HuH-7.5 (cell line): ENCODE data around the gene XRCC4.

Source experiments
- DNase-seq: peaks from one replicate; pipeline ENCODE4 v3.0.0; 2011; ENCODE audit warnings: low spot score

XRCC4 gene

DNA sequence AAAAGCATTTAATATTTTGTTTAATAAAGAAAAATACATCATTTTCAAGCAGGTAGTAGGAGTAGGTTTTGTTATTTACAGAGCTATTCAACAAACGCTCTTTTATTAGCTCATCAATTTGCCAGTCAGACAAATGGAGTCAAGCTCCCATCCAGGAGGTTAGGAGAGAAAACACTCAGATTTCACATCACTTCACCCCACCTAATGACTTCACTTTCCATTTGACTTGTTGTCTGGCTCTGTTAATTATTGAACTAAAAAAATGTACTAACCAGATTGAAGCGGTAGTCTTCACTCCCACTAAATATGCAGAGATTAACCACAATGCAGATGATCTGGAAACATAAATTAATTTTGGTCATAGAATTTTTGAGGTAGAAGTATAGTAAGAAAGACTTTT, 200.6 kb downstream of the XRCC4 start:
- peak; percentile 6 for DNase-seq

DNA sequence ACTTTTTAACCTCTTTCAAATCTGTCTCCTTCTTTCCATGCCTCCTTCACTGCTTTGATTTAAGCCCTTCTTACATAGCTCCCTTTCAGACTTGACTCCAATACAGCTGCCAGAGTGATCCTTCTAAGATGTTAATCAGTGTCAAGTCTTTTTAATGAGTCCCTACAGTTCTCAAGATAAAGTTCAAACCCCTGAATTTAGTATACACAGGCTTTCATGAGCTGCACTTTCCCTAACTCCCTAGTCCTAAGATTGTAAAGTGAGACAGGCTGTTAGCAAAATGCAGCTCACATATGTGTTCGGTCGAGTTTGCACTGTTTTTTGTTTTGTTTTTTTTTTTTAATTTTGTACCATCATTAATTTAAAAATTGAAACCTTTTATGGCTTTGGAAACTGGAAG, 203.8 kb downstream of the XRCC4 start:
- no peak for DNase-seq

DNA sequence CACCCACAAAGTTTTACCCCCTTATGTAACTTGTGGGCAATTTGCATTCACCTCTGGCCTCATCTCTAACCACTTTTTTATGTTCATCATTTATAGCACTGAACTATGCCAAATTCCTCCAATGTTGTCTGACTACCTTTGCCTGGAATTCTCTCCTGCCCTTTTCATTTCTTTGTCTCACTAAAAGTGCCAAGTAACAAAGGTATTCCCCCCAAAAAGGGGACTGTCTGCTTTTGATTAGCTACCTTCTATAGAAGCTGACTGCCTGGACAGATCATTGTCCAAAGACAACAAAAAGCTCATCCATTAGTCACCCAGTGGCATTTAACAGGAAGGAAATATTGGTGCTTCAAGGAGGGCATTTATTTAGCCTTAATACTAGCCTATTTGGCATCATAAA, 204.3 kb downstream of the XRCC4 start:
- DNase-seq = no peak

DNA sequence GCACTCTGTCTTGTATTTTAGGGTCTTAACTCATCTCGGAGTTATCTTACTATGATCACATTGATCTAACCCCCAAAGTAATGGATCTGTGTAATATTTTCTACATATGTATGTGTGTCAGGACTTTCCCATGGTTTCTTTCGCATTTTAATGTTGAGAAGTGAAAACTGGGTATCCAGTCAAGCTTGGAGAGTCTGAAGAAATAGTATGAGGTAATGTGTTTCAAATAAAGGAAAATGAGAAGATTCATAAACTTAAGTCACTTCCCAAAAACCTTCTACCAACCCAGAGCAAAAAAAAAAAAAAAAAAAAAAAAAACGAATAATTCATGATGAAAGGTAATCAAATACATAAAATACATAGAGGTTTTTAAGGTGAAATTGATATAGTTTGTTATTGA, 206.4 kb downstream of the XRCC4 start:
- DNase-seq = no peak

DNA sequence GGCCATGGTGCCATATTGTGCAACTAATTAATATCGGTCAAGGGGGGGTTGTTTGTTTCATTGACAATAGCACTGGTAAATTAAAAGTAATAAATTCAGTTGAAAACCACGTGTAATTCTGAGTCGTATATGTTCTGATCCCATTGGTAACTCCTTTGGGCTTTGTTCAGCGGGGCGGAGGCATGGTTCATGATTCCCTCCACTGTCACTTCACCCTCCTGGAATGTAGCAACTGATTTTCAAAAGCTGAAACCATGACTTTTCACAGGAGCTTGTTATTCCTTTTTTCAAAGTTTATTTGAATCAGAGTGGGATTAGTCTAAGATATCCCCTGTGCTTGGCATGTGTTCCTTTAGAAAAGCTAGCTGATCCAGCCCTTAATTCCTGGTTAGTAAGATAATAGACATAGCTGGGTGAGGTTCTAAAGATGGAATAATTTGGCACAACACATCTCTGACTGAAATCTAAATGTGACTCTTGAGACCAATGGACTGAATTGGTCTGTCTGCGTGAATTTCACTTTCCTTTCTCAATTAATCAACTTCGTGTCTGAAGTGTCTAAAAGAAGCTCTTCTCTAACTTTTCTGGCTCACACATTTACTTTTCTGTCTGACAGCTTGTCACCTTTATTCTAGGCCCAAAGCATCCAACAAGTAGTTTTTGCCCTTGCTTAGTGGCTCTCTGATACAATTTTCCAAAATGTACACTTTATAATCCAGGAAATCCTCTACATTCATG, 208.5 kb downstream of the XRCC4 start:
- DNase-seq = no peak

DNA sequence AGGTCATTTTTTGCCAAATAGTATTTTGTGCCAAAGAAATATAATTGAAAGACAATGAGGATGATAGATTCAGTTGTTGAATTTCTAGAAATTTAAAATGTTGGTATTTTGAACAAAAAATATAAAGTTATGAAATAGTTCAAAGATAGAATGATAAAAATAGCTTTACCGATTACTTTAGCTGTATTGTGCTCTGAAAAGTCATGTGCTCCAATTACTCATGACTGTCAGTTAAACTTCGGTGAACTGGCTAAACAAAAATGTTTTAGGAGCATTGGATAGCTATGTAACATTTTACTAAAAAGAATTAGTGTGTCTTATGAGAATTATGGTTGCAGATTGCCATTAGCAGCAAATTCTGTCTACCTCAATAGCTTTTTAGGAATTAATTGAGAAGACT, 216.9 kb downstream of the XRCC4 start:
- DNase-seq = no peak

DNA sequence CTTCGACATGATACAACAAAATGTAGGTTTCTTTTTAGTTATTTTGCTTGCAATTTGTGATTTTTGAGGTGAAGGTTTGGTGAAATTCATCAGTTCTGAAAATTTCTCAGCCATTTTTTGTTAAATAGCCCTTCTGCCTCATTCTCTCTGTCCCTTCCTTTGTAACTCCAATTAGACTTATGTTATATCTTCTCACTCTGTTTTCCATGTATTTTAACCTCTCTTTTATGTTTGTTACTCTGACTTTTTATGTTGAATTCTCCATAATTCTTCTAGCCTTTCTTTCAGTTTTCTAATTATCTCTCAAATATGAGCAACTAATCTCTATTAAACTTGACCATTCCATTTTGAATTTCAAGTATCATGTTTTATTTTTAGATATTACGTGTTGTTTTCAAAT, 222.0 kb downstream of the XRCC4 start:
- no peak for DNase-seq

DNA sequence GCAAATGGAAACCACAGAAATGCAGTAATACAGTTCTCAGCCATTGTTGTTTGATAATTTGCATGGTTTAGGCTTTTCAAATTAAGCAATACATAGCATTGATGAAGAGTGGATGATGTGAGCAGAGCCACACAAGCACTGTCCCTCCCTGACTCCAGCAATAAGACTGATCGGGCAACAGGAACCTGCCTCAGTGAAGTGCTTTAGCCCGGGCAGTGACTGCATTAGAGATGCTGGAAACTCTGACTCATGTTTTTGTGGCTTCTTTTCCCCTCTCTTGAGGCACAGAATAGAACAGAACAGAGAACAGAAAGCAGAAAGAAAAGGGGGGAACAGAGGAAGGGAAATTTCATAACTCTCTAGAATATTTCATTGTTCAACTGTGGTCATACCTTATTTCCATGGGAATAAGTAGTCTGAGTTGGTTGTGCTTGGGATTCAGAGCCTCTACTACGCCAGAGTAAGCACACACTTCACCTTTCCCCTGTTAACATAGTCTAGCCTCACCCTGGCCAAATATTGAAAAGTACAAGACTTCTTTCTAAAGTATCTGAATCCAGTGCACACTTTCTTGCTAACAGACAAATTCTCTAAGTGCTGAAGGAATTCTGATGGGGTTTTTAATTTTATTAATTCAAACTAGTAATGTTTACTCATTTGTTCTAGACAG, 229.4 kb downstream of the XRCC4 start:
- no peak for DNase-seq

DNA sequence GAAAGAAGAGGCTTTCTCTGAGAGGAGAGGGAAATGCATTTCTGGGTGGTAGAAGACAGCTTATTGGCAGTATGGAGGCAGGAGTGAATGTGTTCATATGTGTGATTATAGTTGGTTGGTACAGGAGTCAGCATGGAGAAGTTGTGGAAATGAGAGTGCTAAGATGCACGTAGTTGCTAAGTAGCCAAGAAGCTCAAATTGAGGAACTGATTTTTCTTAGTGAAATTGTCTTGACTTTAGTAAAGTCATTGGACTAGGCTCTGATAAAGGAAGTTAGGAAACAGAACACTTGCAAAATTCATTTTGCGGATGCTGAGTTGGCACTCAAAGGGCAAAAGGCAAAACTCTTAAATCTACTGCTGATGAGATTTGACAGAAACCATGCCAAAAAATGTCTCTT, 235.3 kb downstream of the XRCC4 start:
- no peak for DNase-seq

DNA sequence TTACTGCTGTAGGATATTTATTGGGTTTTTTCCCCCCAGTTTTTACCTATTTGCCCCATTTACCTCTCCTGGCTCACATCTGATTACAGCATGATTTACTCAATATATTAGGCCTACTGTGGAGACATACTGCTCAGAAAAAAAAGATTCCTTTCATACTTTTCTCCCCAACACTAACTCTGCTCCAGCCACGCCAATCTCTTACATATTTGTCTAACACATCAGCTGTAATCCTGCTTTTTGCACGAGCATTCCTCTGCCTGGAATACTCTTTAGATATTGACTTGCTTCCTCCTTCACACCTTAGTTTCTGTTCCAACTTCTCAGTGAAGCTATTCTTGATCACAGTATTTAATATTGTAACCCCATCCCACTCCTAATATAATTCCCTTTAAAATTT, 236.1 kb downstream of the XRCC4 start:
- no peak for DNase-seq

DNA sequence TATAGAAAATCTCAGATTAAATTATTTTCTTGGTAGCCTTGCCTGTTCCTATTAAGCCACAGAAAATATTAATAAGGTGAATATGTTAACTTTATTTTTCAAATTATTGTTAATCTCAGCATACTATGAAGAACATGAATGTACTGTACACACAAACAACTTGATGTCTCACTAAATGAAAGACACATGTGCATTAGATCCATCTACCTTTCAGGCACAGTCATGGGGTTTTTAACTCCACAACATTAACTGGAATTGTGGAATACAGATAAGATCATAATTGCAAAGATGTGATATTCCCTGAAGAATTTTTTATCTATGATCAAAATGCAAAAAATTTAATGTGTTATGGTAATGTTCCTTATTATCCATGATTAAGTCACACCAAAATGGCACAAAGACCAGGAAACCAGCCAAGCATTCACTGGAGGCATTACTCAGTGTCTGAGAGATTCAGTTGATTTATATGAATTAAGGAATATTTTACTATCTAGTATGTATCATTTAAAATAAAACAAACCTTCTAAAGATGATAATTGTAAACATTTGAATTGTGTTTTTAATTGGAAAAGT, 244.2 kb downstream of the XRCC4 start:
- DNase-seq = no peak

DNA sequence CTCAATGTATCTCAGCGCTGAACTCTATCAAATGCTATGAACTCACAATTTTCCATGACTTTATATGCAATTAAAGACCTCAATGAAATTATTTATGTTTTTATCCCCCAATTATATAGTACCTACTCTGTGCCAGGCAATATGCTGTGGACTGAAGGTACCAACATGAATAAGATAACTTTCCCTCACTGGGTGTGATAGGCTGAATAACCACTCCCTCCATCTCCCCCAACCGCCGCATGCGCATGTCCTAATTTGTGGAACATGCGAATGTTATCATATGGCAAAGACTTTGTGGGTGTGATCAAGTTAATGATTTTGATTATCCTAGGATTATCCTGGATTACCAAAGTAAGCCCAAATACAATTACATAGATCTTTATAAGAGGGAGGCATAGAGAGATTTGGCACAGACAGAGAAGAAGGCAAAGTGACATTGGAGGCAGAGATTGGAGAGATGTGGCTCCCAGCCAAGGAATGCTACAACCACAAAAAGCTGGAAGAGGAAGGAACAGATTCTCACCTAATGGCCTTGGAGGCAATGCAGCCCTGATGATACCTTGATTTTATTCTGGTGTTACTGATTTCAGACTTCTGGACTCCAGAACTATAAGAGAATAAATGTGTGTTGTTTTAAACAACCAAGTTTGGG, 245.1 kb downstream of the XRCC4 start:
- no peak for DNase-seq

DNA sequence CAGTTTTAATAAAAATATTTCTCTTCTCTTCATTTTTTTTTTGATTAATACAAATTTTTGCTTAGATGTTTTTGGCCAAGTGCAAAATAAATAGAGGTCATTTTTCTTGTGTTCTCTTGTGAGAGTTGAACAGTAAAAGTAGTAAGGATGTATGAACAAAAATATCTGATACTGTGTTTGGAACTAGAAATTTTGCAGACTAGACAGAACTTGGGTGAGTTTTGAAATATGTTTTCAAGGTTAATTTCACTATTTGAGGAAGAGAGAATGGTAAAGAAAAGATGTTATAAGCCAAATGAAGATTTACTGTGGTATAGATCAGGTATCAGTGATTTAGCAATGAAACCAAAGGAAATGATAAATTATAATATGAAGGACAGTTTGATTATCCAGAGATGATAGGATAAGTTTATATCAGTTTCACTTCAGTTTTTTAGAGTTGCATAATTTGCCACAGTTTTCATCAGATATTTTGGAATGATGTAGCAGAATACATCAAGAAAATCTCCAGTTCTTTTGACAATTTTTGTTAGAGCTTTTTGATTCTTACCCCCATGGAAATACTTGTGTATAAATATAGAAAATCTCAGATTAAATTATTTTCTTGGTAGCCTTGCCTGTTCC, 246.3 kb downstream of the XRCC4 start:
- DNase-seq = no peak

DNA sequence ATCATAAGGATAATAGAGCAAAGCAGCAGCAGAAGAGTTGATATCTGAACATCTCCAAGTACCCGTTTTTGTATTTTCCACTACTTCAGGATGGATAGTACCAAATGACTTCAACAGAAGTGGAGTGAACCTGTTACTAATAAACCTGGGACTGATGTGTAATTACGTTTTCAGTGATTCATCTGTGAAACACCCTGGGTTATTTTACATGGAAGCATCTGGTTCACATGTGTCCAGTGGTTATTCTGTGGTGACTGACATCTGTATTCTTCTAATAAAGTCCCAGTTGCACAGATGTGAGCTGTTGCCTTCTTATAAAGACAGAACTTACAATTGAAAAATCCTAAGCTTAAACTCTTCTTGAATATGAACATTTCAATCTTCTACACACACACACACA, 254.5 kb downstream of the XRCC4 start:
- DNase-seq = no peak

DNA sequence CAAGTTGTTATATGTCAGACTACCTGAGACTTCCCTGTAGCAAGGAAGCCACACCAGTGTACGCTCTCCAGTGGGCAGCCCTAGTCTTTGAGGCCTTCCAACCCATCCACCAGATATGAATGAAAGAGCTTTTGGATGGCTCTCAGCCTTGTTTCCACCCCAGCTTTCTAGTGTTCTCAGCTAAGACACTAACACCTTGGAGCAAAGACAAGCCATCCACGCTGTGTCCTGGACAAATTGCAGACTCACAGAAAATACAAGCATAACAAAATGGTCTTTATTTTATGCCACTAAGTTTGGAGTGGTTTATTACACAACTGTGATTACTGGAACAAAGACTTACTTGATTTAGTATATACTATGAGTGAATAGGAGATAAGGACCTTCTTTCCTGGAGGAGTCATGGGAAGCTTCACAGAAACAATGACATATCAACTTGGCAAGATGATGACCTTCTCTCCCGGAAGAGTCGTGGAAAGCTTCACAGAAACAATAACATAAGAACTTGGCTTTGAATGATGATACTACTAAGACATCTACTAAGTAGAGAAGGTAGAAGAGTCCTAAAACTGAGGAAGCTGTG, 260.2 kb downstream of the XRCC4 start:
- DNase-seq = no peak

DNA sequence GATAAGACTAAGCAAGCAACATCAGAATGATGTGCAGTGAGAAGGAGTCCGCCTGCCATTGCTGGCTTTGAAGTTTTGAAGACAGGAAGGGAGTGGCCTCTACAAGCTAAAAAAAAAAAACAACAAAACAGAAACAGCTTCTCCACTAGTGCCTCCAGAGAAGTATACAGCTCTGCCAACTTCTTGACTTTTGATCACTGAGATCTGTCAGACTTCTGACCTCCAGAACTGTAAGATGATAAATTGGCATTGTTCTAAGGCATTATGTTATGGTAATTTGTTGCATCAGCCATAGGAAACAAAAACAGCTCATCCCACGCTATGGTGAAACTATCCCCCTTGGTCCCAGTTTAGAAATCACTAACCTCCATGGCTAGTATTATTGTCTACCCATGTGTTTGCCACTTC, 263.2 kb downstream of the XRCC4 start:
- no peak for DNase-seq

DNA sequence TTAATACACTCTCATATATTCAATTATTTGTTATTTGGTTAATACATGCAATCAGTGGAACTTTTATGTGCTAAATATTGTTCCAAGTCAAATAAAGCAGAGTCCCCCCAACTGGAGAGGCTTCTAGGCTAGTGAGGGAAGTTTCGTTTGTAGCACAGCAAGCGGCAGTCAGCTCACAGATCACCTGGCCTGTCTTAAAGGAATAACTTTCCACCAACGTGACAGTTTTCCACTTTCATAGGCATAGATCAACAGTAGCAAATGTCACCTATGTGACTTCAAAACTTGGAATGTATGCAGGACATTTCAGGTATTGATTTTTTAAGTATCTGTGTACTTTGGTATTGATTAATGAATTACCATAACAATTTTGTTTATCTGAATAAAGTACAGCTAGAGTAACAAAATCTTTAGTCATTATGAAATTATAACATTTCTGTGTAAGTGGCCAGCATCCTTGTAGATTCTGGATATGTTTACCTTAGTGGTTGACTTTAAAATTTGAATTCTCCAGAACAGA, 264.5 kb downstream of the XRCC4 start:
- DNase-seq = no peak

DNA sequence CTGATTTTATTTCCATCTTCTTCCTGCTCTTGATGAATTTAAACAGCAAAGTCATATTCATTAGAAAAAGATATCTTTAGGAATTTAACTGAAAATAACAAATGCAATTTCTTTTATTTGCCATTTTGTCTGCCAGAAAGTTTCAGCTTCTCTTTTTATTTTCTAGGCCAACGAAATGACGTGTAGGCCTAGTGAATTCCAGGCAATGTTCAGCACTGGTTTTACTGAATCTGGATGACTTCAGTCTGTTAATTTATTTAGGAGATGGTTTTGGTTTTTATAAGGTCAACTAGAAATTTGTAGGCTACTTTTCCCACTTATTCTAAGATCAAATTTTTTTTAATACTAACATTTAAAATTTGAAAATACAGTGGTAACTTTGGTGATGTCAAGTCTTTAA, 265.1 kb downstream of the XRCC4 start:
- DNase-seq = no peak

DNA sequence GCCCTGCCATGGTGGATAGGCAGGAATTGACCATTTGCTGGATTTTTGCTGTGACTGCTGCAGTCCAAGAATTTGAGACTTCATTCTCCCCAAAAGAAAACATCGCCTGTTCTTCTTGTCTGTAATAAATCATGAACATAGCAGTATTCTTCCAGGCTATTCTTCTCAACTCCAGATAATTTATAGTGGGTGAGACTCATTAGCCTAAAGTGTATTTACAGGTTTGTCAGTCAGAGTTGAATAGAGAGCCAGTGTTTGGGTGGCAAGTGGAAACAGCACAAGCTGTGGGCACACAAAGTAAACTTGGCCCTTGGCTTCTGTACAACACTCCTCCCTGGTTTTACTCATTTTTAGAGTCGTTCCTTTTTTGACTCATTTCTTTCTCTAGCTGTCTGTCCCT, 266.0 kb downstream of the XRCC4 start:
- DNase-seq = no peak

DNA sequence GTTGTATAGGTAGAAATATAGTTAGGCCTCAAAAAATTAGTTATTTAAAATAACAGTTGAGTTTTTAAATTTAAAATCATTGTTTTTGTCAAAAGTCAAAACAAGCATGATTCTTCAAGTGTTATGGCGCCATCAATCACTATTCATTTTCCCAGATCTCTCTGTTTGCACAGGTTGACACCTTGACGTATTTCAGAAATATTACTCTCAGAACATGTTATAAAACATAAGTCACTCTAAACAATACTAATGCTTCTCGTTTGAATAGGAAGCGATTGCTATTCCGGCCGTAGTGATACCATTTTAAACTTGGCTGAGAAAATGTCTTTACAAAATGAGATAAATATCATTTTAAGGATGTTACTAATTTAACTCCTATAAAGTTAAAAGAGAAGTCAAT, 268.1 kb downstream of the XRCC4 start:
- no peak for DNase-seq

DNA sequence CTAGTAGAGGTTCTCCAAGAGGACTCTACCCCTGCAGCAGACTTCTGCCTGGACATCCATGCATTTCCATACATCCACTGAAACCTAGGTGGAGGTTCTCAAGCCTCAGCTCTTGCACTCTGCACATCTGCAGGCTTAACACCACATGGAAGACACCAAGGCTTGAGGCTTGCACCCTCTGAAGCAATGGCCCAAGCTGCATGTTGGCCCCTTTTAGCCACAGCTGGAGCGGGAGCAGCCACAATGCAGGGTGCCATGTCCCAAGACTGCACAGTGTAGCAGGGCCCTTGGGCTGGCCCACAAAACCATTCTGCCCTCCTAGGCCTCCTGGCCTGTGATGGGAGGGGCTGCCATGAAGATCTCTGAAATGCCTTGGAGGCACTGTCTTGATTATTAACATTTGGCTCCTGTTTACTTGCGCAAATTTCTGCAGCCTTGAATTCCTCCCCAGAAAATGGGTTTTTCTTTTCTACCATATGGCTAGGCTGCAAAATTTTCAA, 271.0 kb downstream of the XRCC4 start:
- DNase-seq = no peak

DNA sequence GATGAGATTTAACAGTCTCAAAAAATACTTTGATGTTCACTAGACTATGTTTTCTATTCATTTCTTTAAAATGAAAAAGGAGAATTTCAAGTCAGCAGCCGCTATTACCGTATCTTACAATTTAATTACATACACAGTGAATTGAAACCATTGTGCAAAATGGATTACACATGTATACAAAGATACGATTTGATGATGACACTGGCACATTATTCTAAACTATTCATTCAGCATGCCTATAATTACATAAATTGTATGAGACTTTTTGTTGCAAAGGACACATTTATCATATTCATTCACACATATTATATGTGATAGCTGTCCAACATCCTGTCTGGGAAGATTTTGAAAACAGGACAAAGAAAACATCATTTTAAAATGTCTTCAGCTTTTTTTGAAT, 275.9 kb downstream of the XRCC4 start:
- no peak for DNase-seq
